K562 (cell line): ENCODE results near the gene VSIG1. TPM values are rescaled to one million over a fixed set of nuclear protein-coding genes. Genes with fewer than 3 reads are reported as not detected.

Source experiments
- ATAC-seq: fragments of 200-7000 bp; cut with Tn5 transposase; 3 replicates; pipeline ENCODE4 v1.9.1; 2020; ENCODE audit warnings: moderate library complexity
- BruUV-seq: library from RNA; stranded (reverse); fragments of 400-500 nt; replicated peaks from 2 replicates; lab custom pipeline; 2021; lab: Mats Ljungman, UMichigan
- CTCF ChIA-PET: fragments of 300-600 bp; formaldehyde crosslinking; extraction: SDS; loops from one replicate; lab custom pipeline; 2021; ENCODE audit warnings: low intra/inter-chr PET ratio; lab: Yijun Ruan, JAX
- POLR2A ChIA-PET: fragments of 300-600, 350-650 bp; sonication (Branson Sonifier 250); formaldehyde crosslinking; extraction: SDS; loops from one replicate; lab custom pipeline; 2021; ENCODE audit warnings: antibody characterized with exemption, inconsistent platforms; lab: Yijun Ruan, JAX
- DNase-seq, 4 experiments: peaks; one replicate each; pipeline versions ENCODE4 v3.0.0 to v3.0.0-alpha.2; 2011 to 2018; ENCODE audit warnings: low spot score in 3 of 4, mixed read lengths in 3 of 4; ENCODE audit errors: extremely low read depth in 1 of 4
- FAIRE-seq: peaks from 2 replicates; lab custom pipeline; 2011; peaks lifted over from hg19 to GRCh38; lab: Jason Lieb, UNC
- H2AFZ ChIP-seq: 2 replicates; pipeline ENCODE4 v1.6.0; 2011; ENCODE audit warnings: low read depth, low read length, control low read depth, inconsistent platforms
- H3K27ac ChIP-seq: fragments of 200-600 bp; 3 replicates; pipeline ENCODE4 v1.8.0; 2011; ENCODE audit warnings: low read depth, mild to moderate bottlenecking, control low read depth, inconsistent platforms, low read length, moderate library complexity, mixed read lengths; ENCODE audit errors: extremely low read depth
- H3K27me3 ChIP-seq, 2 experiments: fragments of 300-600 bp in 1 of 2; 2 replicates in 1 of 2; 3 replicates in 1 of 2; pipeline versions ENCODE4 v1.6.0 to v1.8.0; 2011; ENCODE audit warnings: inconsistent platforms in 2 of 2, low read length in 2 of 2, mild to moderate bottlenecking in 1 of 2, mixed read lengths in 1 of 2, moderate library complexity in 1 of 2; ENCODE audit not compliant: control insufficient read depth in 2 of 2, insufficient read depth in 2 of 2
- H3K36me3 ChIP-seq: fragments of 300-600 bp; 3 replicates; pipeline ENCODE4 v1.8.0; 2011; ENCODE audit warnings: mild to moderate bottlenecking, low read length, inconsistent platforms; ENCODE audit not compliant: control insufficient read depth, insufficient read depth
- H3K4me1 ChIP-seq, 2 experiments: fragments of 200-600 bp in 1 of 2; replicated peaks in 1 of 2; 2 replicates in 1 of 2; 3 replicates in 1 of 2; pipeline versions ENCODE4 v1.5.1 to v1.8.0; 2011; ENCODE audit warnings: inconsistent platforms in 2 of 2, low read length in 2 of 2, mild to moderate bottlenecking in 1 of 2, mixed read lengths in 1 of 2, moderate library complexity in 1 of 2; ENCODE audit not compliant: control insufficient read depth in 2 of 2, insufficient read depth in 2 of 2
- H3K4me2 ChIP-seq: 2 replicates; pipeline ENCODE4 v1.6.1; 2011; ENCODE audit warnings: low read length, control low read depth, inconsistent platforms, mixed read lengths; ENCODE audit not compliant: insufficient read depth
- H3K4me3 ChIP-seq: fragments of 200-600 bp; sonication (generic), shearing (Covaris generic); 2 replicates; pipeline ENCODE4 v1.5.1; 2016; ENCODE audit warnings: control low read depth, inconsistent platforms
- H3K79me2 ChIP-seq: fragments of 200-600 bp; 3 replicates; pipeline ENCODE4 v1.8.0; 2011; ENCODE audit warnings: low read length, inconsistent platforms; ENCODE audit not compliant: control insufficient read depth, insufficient read depth
- H3K9ac ChIP-seq, 2 experiments: 2 replicates each; pipeline versions ENCODE4 v1.6.0 to v1.6.1; 2011; ENCODE audit warnings: low read depth in 2 of 2, low read length in 2 of 2, control low read depth in 1 of 2, inconsistent platforms in 1 of 2, mild to moderate bottlenecking in 1 of 2, mixed read lengths in 1 of 2; ENCODE audit not compliant: insufficient read depth in 1 of 2
- H3K9me1 ChIP-seq: one replicate; pipeline ENCODE4 v1.6.0; 2011; ENCODE audit warnings: inconsistent platforms, mild to moderate bottlenecking, low read length, moderate library complexity; ENCODE audit not compliant: control insufficient read depth, insufficient read depth
- H3K9me3 ChIP-seq: replicated peaks from 2 replicates; pipeline ENCODE4 v1.5.1; 2011; ENCODE audit warnings: low read depth, low read length, inconsistent platforms; ENCODE audit not compliant: control insufficient read depth, insufficient read depth
- H4K20me1 ChIP-seq: replicated peaks from 2 replicates; pipeline ENCODE4 v1.6.1; 2011; ENCODE audit warnings: low read length, inconsistent platforms, mixed read lengths; ENCODE audit not compliant: control insufficient read depth, insufficient read depth
- ARID4B ChIP-seq: sonication (generic); formaldehyde crosslinking; IDR thresholded peaks from 2 replicates; pipeline ENCODE4 v1.8.0; 2022; ENCODE audit warnings: mild to moderate bottlenecking, missing genetic modification reagents
- FOS ChIP-seq: IDR thresholded peaks from 3 replicates; pipeline ENCODE4 v1.6.1; 2011; ENCODE audit not compliant: insufficient read length; ENCODE audit errors: extremely low read depth
- HMG20B ChIP-seq: fragments of 250-450 bp; sonication (Bioruptor Pico); IDR thresholded peaks from 2 replicates; pipeline ENCODE4 v1.5.0; 2021; ENCODE audit warnings: mild to moderate bottlenecking
- KLF10 ChIP-seq: fragments of 250-450 bp; sonication (Bioruptor Pico); IDR thresholded peaks from 2 replicates; pipeline ENCODE4 v1.6.1; 2021; ENCODE audit warnings: matching md5 sums
- MAFG ChIP-seq: fragments of 450-650 bp; conservative IDR thresholded peaks from 2 replicates; pipeline ENCODE4 v1.6.1; 2016; ENCODE audit warnings: missing genetic modification characterization, missing compliant biosample characterization
- NFATC3 ChIP-seq: fragments of 450-650 bp; IDR thresholded peaks from 2 replicates; pipeline ENCODE4 v1.6.1; 2017; ENCODE audit warnings: mild to moderate bottlenecking
- NFRKB ChIP-seq: fragments of 450-650 bp; IDR thresholded peaks from 2 replicates; pipeline ENCODE4 v1.6.1; 2016; ENCODE audit warnings: low read depth
- NR2C1 ChIP-seq, 2 experiments: fragments of 450-650 bp; IDR thresholded peaks; 2 replicates each; pipeline ENCODE4 v1.6.1; 2017; ENCODE audit warnings: mild to moderate bottlenecking in 2 of 2, antibody characterized with exemption in 1 of 2, inconsistent platforms in 1 of 2, missing compliant biosample characterization in 1 of 2, missing genetic modification characterization in 1 of 2
- PRPF4 ChIP-seq: fragments of 200-400 bp; formaldehyde crosslinking; IDR thresholded peaks from one replicate; pipeline ENCODE4 v1.6.1; 2017; ENCODE audit warnings: low read length, low read depth, mild to moderate bottlenecking; ENCODE audit not compliant: insufficient read depth, poor library complexity, severe bottlenecking
- STAT5A ChIP-seq: IDR thresholded peaks from 2 replicates; pipeline ENCODE4 v1.6.1; 2012; ENCODE audit warnings: low read length, inconsistent platforms, borderline replicate concordance
- ZNF584 ChIP-seq: fragments of 200-800 bp; sonication (Bioruptor generic); IDR thresholded peaks from 2 replicates; pipeline ENCODE4 v1.6.1; 2016; ENCODE audit warnings: low read depth, mild to moderate bottlenecking, missing genetic modification characterization, missing compliant biosample characterization
- WGBS: fragments of 100-300 bp; shearing (Covaris generic); methylation state at CpG from one replicate; pipeline ENCODE4 v1.1.6; 2016; ENCODE audit warnings: low coverage, mixed read lengths; ENCODE audit not compliant: insufficient coverage; ENCODE audit errors: missing lambda C conversion rate; 5-methylcytosine and 5-hydroxymethylcytosine counted together
- in situ Hi-C: fragments of 300-500 bp; cut with MboI; formaldehyde crosslinking; loops from 4 replicates; pipeline ENCODE4 v1.15.0; 2018; ENCODE audit warnings: inconsistent platforms, mixed read lengths
- intact Hi-C: fragments of 100-400 bp; cut with micrococcal nuclease; formaldehyde crosslinking; loops from 2 replicates; pipeline ENCODE4 v1.14.2; 2022
- polyA plus RNA-seq, 8 experiments: library from polyadenylated mRNA; depleted of rRNA in 4 of 8; stranded (reverse) in 5 of 8; unstranded in 3 of 8; fragments of >200 nt; fragmentation: Nextera tagmentation in 2 of 8; fragmentation: Illumina TruSeq in 1 of 8; extraction: Ambion mirVana in 2 of 8; extraction: Trizol in 1 of 8; gene quantifications; 2 replicates each; pipeline versions ENCODE4 v1.2.1 to v1.2.3, GENCODE V29; 2011 to 2014; ENCODE audit warnings: inconsistent platforms in 1 of 8, missing spikeins in 1 of 8
- total RNA-seq, 7 experiments: library from RNA; depleted of rRNA in 6 of 7; stranded (reverse); fragments of >200 nt in 6 of 7; fragmentation: Illumina TruSeq in 2 of 7; extraction: Trizol in 2 of 7; gene quantifications; 2 replicates each; pipeline versions ENCODE4 v1.2.1 to v1.2.3, GENCODE V29; 2011 to 2021; ENCODE audit warnings: low replicate concordance in 1 of 7
- TF ChIP-seq, protein P1 (sequence below): fragments of 450-650 bp; formaldehyde crosslinking; IDR thresholded peaks from 2 replicates; pipeline ENCODE4 v1.4.0; 2020; ENCODE audit warnings: mild to moderate bottlenecking
- TF ChIP-seq, protein P2 (sequence below): sonication (generic); formaldehyde crosslinking; IDR thresholded peaks from 2 replicates; pipeline ENCODE4 v1.4.0; 2020; ENCODE audit warnings: mild to moderate bottlenecking, missing genetic modification reagents

VSIG1 gene
- total and polyA plus RNA-seq, 9 of the 15 experiments (the other 6 are each of a cell fraction or from before 2014, with no cell fraction given), result not detected

GRCh38 chrX:108064613-108065012, 19.7 kb downstream of the VSIG1 start:
- Histone ChIP-seq H3K9ac (no peak overlapping the region), H3K27ac (no peak overlapping the region), H3K4me3 (no peak overlapping the region), H4K20me1 (0 out of 2 replicates have a peak, but pooled peaks cover 2% of the 10 kb centered on the region), H3K4me1 (no peaks in the 10 kb centered on the region), H3K9me1 (no peaks in the 10 kb centered on the region), H2AFZ (no peak overlapping the region), H3K79me2 (no peaks in the 10 kb centered on the region), H3K4me2 (no peak overlapping the region), H3K9me3 (no peaks in the 10 kb centered on the region), H3K27me3 (no peaks in the 10 kb centered on the region), H3K36me3 (no peaks in the 10 kb centered on the region)
- FAIRE-seq (no peak), DNase-seq (no peak), ATAC-seq (no peak)
- CTCF ChIA-PET, result no interaction called here
- in situ Hi-C loops, result no loop called here
- no TSS peak for BruUV-seq
- intact Hi-C loops, result no loop called here
- WGBS, result 33% methylated on average over 1 of the region's 2 CpGs
- POLR2A ChIA-PET, result no interaction called here
- no peak for TF ChIP-seq ZNF584 (CRISPR knock-in tag)
- TF ChIP-seq KLF10, result no peak
- TF ChIP-seq FOS, result no peak
- no peak for TF ChIP-seq ARID4B (CRISPR knock-in tag)
- no peak for TF ChIP-seq NFRKB
- TF ChIP-seq HMG20B (CRISPR knock-in tag), result no peak
- TF ChIP-seq STAT5A, result no peak
- TF ChIP-seq NFATC3, result no peak
- TF ChIP-seq, protein P1, sequence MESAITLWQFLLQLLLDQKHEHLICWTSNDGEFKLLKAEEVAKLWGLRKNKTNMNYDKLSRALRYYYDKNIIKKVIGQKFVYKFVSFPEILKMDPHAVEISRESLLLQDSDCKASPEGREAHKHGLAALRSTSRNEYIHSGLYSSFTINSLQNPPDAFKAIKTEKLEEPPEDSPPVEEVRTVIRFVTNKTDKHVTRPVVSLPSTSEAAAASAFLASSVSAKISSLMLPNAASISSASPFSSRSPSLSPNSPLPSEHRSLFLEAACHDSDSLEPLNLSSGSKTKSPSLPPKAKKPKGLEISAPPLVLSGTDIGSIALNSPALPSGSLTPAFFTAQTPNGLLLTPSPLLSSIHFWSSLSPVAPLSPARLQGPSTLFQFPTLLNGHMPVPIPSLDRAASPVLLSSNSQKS (CRISPR knock-in tag), result no peak
- no peak for TF ChIP-seq NR2C1 (IDR thresholded peaks at IDR 0.05)
- no peak for TF ChIP-seq NR2C1 (tag; IDR thresholded peaks at IDR 0.05)
- TF ChIP-seq PRPF4, result no peak
- no peak for TF ChIP-seq MAFG (tag)
- TF ChIP-seq, protein P2, sequence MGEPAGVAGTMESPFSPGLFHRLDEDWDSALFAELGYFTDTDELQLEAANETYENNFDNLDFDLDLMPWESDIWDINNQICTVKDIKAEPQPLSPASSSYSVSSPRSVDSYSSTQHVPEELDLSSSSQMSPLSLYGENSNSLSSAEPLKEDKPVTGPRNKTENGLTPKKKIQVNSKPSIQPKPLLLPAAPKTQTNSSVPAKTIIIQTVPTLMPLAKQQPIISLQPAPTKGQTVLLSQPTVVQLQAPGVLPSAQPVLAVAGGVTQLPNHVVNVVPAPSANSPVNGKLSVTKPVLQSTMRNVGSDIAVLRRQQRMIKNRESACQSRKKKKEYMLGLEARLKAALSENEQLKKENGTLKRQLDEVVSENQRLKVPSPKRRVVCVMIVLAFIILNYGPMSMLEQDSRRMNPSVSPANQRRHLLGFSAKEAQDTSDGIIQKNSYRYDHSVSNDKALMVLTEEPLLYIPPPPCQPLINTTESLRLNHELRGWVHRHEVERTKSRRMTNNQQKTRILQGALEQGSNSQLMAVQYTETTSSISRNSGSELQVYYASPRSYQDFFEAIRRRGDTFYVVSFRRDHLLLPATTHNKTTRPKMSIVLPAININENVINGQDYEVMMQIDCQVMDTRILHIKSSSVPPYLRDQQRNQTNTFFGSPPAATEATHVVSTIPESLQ (CRISPR knock-in tag), result no peak
